ENCODE measurements around the gene SLCO4C1.

The SLCO4C1 gene

GRCh38 chr5:102226321-102226720 is 69.8 kb downstream of the SLCO4C1 start:
- H3K27me3 ChIP-seq (ENCODE audit: control insufficient read depth, insufficient read depth, low read length) = no peaks in the 10 kb centered on the region
- H3K79me2 ChIP-seq = no peaks in the 10 kb centered on the region
- no peaks in the 10 kb centered on the region for H3K4me1 ChIP-seq
- no peak overlapping the region for H3K4me2 ChIP-seq (ENCODE audit: low read length)
- H2AFZ ChIP-seq = no peak overlapping the region
- no peak overlapping the region for H3K9ac ChIP-seq
- no peaks in the 10 kb centered on the region for H3K9me3 ChIP-seq (ENCODE audit: control insufficient read depth, low read length)
- H3K27ac ChIP-seq = no peak overlapping the region
- H3K4me3 ChIP-seq (ENCODE audit: low read depth, low read length) = no peak overlapping the region
- TF ChIP-seq, protein P1, sequence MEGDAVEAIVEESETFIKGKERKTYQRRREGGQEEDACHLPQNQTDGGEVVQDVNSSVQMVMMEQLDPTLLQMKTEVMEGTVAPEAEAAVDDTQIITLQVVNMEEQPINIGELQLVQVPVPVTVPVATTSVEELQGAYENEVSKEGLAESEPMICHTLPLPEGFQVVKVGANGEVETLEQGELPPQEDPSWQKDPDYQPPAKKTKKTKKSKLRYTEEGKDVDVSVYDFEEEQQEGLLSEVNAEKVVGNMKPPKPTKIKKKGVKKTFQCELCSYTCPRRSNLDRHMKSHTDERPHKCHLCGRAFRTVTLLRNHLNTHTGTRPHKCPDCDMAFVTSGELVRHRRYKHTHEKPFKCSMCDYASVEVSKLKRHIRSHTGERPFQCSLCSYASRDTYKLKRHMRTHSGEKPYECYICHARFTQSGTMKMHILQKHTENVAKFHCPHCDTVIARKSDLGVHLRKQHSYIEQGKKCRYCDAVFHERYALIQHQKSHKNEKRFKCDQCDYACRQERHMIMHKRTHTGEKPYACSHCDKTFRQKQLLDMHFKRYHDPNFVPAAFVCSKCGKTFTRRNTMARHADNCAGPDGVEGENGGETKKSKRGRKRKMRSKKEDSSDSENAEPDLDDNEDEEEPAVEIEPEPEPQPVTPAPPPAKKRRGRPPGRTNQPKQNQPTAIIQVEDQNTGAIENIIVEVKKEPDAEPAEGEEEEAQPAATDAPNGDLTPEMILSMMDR (IDR thresholded peaks at IDR 0.05) = no peak
- H3K36me3 ChIP-seq (ENCODE audit: control insufficient read depth, insufficient read depth, low read length) = no peaks in the 10 kb centered on the region

DNA sequence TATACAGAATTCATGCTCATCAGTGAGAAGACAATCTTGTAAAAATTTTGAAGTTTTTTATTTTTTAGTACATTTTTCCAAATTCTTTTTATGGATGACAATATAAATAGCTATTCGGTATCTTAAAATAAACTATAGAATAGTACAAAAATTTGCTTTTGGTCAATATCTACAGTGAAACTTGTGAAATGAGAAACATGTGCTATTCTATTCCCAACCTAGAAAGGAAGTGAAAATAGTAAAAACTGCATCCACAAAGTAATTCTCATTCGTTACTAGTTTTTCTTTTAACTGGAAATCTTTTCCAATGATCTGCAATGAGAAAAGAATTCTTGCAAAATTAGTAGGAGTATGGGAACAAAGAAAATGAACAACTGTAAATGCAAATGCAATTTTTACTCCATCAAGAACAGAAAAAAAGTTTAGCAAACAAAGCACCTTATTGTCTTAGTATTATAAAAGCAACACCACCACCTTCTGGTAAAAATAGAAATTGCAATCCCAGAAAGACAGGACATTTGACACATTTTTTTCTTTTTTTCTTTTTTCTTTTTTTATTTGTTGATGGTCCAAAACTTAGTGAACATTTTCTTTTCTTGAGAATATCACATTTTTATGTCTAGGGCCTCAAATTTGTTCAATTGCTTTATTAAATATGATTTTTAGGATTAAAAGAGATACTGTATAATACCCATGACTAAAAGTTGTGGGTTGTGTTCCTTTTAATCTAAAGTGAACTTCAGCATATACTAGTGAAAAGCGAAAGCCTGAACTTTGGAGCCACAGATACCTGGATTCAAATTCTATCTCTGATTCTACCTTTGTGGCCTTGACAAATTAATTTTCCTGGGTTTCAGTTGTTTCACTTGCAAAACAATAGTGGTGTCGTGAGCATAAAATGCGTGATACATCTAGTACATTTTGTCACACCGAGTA is 72.3 kb downstream of the SLCO4C1 start:
- Histone ChIP-seq H3K9me3 (ENCODE audit: control insufficient read depth, low read length) (no peaks in the 10 kb centered on the region), H3K4me3 (ENCODE audit: low read depth, low read length) (no peak overlapping the region), H2AFZ (no peak overlapping the region), H3K36me3 (ENCODE audit: control insufficient read depth, insufficient read depth, low read length) (no peaks in the 10 kb centered on the region), H3K4me1 (no peaks in the 10 kb centered on the region), H3K27me3 (ENCODE audit: control insufficient read depth, insufficient read depth, low read length) (no peaks in the 10 kb centered on the region), H3K9ac (no peak overlapping the region), H3K79me2 (no peaks in the 10 kb centered on the region), H3K4me2 (ENCODE audit: low read length) (no peak overlapping the region), H3K27ac (no peak overlapping the region)
- TF ChIP-seq, protein P1 (IDR thresholded peaks at IDR 0.05) = peak; percentile 8

- Histone ChIP-seq H3K4me3 (ENCODE audit: low read depth, low read length) (no peak overlapping the region), H3K9me3 (ENCODE audit: control insufficient read depth, low read length) (no peaks in the 10 kb centered on the region), H3K4me1 (no peaks in the 10 kb centered on the region), H3K4me2 (ENCODE audit: low read length) (no peak overlapping the region), H2AFZ (no peak overlapping the region), H3K9ac (no peak overlapping the region), H3K36me3 (ENCODE audit: control insufficient read depth, insufficient read depth, low read length) (no peaks in the 10 kb centered on the region), H3K27ac (no peak overlapping the region), H3K79me2 (no peaks in the 10 kb centered on the region), H3K27me3 (ENCODE audit: control insufficient read depth, insufficient read depth, low read length) (no peaks in the 10 kb centered on the region)
- TF ChIP-seq, protein P1 (IDR thresholded peaks at IDR 0.05) = no peak
Measured at GRCh38 chr5:102222772-102223171, 73.3 kb downstream of the SLCO4C1 start.

DNA sequence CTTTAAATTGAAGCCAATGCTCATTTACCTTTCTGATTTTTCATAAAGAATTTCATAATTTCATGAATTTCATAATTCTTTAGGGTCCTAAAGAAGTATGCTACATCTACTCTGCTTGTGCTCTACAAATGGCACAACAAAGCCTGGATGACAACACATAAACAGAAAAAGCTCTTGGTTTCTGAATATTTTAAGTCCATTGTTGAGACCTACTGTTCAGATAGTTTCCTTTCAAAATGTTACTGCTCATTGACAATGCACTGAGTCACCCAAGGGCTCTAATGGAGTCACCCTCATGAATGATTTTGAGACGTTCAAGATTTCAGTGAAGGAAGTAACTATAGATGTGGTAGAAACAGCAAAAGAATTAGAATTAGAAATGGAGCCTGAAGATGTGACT is 74.1 kb downstream of the SLCO4C1 start:
- TF ChIP-seq, protein P1 (IDR thresholded peaks at IDR 0.05) = no peak
- Histone ChIP-seq H3K27ac (no peak overlapping the region), H3K9ac (no peak overlapping the region), H3K4me3 (ENCODE audit: low read depth, low read length) (no peak overlapping the region), H3K4me1 (no peaks in the 10 kb centered on the region), H3K79me2 (no peaks in the 10 kb centered on the region), H3K4me2 (ENCODE audit: low read length) (no peak overlapping the region), H3K9me3 (ENCODE audit: control insufficient read depth, low read length) (no peaks in the 10 kb centered on the region), H3K27me3 (ENCODE audit: control insufficient read depth, insufficient read depth, low read length) (no peaks in the 10 kb centered on the region), H2AFZ (no peak overlapping the region), H3K36me3 (ENCODE audit: control insufficient read depth, insufficient read depth, low read length) (no peaks in the 10 kb centered on the region)

DNA sequence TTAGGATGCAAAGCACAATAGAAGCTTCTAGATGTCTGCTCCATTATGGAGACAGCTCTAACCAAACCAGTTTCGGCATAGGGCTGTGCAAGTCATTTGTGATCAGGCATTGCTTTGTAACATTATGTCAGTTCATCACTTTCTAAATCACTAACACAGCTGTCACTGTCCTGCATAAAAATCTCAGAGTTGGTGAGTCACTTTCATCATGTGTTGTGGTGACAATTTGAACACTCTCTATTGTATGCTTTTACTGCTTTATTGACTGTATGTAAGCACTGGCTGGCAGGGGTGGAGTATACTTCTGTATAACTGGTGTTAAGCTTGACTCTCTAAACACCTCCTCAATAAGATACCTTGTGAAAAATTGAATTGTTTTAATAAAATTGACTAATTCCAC is 77.9 kb downstream of the SLCO4C1 start:
- no peaks in the 10 kb centered on the region for H3K9me3 ChIP-seq (ENCODE audit: control insufficient read depth, low read length)
- no peak overlapping the region for H3K4me3 ChIP-seq (ENCODE audit: low read depth, low read length)
- H3K27me3 ChIP-seq (ENCODE audit: control insufficient read depth, insufficient read depth, low read length) = no peaks in the 10 kb centered on the region
- H3K36me3 ChIP-seq (ENCODE audit: control insufficient read depth, insufficient read depth, low read length) = no peaks in the 10 kb centered on the region
- no peaks in the 10 kb centered on the region for H3K79me2 ChIP-seq
- H3K9ac ChIP-seq = no peak overlapping the region
- TF ChIP-seq, protein P1 (IDR thresholded peaks at IDR 0.05) = no peak
- H3K4me1 ChIP-seq = no peaks in the 10 kb centered on the region
- no peak overlapping the region for H3K4me2 ChIP-seq (ENCODE audit: low read length)
- no peak overlapping the region for H3K27ac ChIP-seq
- H2AFZ ChIP-seq = no peak overlapping the region

Measured in parathyroid adenoma (tissue), 2 donors.